ENCODE measurements around the gene CCDC188. TPM values are rescaled to one million over a fixed set of nuclear protein-coding genes. Genes with fewer than 3 reads are reported as not detected.
A peak's percentile ranks its signal among the peaks of the same experiment; 100 is the strongest.

The CCDC188 gene
- total RNA-seq, 1 donor from 2014 or later = 0.11 TPM

DNA sequence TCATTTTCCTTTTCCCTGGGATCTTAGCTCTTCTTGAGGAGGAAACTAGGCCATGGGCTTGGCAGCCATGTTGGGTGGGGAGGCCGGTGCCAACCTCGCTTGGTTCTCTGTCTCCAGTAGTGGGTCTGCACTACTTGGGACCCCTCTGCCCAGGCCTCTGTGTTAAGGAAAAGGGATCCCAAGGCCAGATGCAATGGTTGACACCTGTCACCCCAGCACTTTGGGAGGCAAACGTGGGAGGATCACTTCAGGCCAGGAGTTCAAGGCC, 21.2 kb downstream of the CCDC188 start:
- H3K4me1 Mint-ChIP-seq (ENCODE audit: low read depth) = peaks cover 12% of the 10 kb centered on the region
- intact Hi-C loops (cut with micrococcal nuclease) = loop anchor here (2.0 kb wide), 1 partner anchor 159 kb away; no protein-coding TSS in a partner anchor
- no peak overlapping the region for H3K27ac Mint-ChIP-seq
- no peaks in the 10 kb centered on the region for H3K27me3 Mint-ChIP-seq (ENCODE audit: low read depth)
- H3K9me3 Mint-ChIP-seq = no peaks in the 10 kb centered on the region
- DNase-seq (ENCODE audit: low spot score) = no peak
- H3K4me3 Mint-ChIP-seq (ENCODE audit: low read depth) = peak overlapping the region; percentile 73
- H3K36me3 Mint-ChIP-seq (ENCODE audit: low read depth) = peaks cover 32% of the 10 kb centered on the region

DNA sequence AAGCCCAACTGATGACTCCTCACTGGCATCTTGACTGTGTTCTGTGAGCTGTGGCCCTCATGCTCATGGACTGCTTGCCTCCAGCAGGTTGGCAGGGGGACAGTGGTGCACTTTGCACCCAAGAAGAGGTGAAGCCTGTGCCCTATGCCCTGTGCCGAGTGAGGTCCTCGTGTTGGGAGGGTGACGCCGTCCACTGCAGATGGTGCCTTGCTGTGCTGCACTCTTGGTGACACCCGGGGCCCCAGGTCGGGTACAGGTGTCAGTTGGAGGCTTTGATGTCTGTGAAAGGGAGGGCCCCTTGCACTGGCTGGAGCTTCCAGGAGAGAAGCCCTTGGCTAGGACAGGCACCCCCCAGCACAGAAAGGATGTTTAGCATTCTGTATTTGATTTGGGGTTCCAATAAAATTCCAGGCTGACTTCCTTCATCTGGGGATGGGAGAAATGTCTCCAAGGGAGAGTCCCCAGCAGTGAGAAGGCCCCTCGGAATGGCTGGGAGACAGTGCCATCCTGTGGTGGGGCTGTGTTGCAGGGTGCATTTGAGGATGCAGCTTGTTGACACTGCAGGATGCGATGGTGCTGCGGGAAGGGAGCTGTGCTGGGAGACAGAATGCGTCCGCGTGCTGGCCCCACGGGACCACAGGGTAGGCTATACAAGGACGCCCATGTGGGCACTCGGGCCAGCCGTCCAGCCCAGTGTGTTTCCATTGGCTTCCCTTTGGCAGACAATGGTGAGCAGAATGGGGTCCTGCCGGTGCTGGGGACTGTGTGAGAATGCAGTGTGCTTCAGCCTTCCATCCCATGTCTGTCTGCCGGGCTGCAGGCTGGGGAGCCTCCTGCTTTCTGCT, 21.7 kb downstream of the CCDC188 start:
- peaks cover 12% of the 10 kb centered on the region for H3K4me1 Mint-ChIP-seq (ENCODE audit: low read depth)
- intact Hi-C loops (cut with micrococcal nuclease) = loop anchor here (2.0 kb wide), 1 partner anchor 158 kb away; no protein-coding TSS in a partner anchor

DNA sequence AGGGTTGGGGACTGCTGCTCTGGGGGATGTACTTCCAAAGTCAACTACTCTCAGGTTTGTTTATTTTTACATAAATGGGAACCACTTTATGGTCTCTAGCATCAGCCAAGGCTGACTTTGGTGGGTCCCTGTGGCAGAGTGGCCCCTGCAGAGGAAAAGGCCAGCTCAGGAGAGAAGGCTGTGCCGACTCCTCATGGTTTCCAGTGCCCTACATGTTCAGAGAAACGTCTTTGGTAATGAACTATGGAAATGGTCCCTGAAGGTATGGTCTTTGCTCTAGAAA, 22.3 kb downstream of the CCDC188 start:
- Mint-ChIP-seq H3K27me3 (ENCODE audit: low read depth) (no peaks in the 10 kb centered on the region), H3K4me3 (ENCODE audit: low read depth) (no peak overlapping the region), H3K9me3 (no peaks in the 10 kb centered on the region), H3K36me3 (ENCODE audit: low read depth) (peaks cover 42% of the 10 kb centered on the region), H3K4me1 (ENCODE audit: low read depth) (peaks cover 9% of the 10 kb centered on the region), H3K27ac (peak overlapping the region; percentile 38)
- no peak for DNase-seq (ENCODE audit: low spot score)
- intact Hi-C loops (cut with micrococcal nuclease) = loop anchor here (2.0 kb wide), 1 partner anchor 158 kb away; no protein-coding TSS in a partner anchor

More for the DNA sequence above, 21.7 kb downstream of the CCDC188 start:
- no peak overlapping the region for H3K4me3 Mint-ChIP-seq (ENCODE audit: low read depth)
- no peaks in the 10 kb centered on the region for H3K9me3 Mint-ChIP-seq
- DNase-seq (ENCODE audit: low spot score) = no peak
- H3K27ac Mint-ChIP-seq = peak overlapping the region; percentile 38
- H3K27me3 Mint-ChIP-seq (ENCODE audit: low read depth) = no peaks in the 10 kb centered on the region
- peaks cover 38% of the 10 kb centered on the region for H3K36me3 Mint-ChIP-seq (ENCODE audit: low read depth)

DNA sequence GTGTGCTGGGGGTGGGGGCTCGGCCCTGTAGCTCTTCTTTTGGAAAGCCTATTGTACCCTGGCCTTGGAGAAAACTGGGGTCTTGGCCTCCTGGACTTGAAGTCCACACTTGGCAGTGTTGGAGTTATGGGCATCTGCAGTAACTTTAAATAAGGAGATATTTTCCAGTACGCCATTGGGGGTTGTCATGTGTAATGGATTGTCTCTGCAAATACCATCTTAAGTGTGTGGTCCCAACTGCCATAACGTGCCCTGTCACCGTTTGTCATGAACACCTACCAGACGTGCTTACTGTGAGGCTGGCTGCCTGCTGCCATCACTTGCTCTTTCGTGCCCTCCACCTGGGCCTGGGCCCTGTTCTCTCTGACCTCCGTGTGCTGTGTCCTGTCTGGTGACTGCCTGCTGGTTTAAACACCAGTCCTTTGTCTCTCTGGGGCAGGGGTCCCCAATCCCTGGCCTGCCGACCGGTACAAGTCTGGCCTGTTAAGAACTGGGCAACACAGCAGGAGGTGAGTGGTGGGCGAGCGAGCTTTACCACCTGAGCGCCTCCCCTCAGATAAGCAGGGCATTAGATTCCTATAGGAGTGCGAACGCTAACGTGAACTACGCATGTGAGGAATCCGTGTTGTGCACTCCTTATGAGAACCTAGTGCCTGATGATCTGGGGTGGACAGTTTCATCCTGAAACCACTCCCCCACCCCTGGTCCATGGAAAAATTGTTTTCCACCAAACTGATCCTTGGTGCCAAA, 22.8 kb downstream of the CCDC188 start:
- Mint-ChIP-seq H3K36me3 (ENCODE audit: low read depth) (peaks cover 45% of the 10 kb centered on the region), H3K4me1 (ENCODE audit: low read depth) (peaks cover 8% of the 10 kb centered on the region), H3K27ac (no peak overlapping the region), H3K27me3 (ENCODE audit: low read depth) (no peaks in the 10 kb centered on the region), H3K9me3 (no peaks in the 10 kb centered on the region), H3K4me3 (ENCODE audit: low read depth) (no peak overlapping the region)
- no peak for DNase-seq (ENCODE audit: low spot score)
- intact Hi-C loops (cut with micrococcal nuclease) = loop anchor here (2.0 kb wide), 1 partner anchor 157 kb away; no protein-coding TSS in a partner anchor

DNA sequence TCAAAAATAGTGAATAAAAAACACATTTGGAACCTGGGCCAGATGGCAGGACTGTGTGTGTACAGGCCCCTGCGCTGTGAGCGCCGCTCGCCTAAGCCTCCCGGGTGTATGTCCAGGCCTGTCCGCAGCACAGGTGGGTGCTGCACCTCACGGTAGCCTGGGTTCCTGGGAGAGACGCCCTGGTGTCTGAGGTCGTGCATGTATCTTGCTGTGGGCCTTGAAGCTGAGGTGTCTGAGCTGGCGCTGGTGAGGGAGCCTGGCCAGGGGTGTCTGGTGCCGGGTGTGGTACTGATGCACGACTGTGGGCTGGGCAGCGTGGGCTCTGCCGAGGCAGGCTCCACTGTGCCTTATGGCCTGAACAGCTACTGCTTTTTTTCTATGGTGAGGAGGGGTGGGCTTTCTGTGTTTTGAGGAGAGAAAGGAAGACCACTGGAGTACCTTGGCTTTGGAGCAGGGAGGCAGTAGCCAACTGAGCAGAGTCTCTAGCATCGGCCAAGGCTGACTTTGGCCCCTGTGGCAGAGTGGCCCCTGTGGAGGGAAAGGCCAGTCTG, 23.5 kb downstream of the CCDC188 start:
- peak overlapping the region; percentile 67 for H3K27ac Mint-ChIP-seq
- intact Hi-C loops (cut with micrococcal nuclease) = no loop called here
- DNase-seq (ENCODE audit: low spot score) = no peak
- H3K36me3 Mint-ChIP-seq (ENCODE audit: low read depth) = peaks cover 52% of the 10 kb centered on the region
- no peaks in the 10 kb centered on the region for H3K27me3 Mint-ChIP-seq (ENCODE audit: low read depth)
- H3K4me1 Mint-ChIP-seq (ENCODE audit: low read depth) = peaks cover 6% of the 10 kb centered on the region
- no peaks in the 10 kb centered on the region for H3K9me3 Mint-ChIP-seq
- no peak overlapping the region for H3K4me3 Mint-ChIP-seq (ENCODE audit: low read depth)

DNA sequence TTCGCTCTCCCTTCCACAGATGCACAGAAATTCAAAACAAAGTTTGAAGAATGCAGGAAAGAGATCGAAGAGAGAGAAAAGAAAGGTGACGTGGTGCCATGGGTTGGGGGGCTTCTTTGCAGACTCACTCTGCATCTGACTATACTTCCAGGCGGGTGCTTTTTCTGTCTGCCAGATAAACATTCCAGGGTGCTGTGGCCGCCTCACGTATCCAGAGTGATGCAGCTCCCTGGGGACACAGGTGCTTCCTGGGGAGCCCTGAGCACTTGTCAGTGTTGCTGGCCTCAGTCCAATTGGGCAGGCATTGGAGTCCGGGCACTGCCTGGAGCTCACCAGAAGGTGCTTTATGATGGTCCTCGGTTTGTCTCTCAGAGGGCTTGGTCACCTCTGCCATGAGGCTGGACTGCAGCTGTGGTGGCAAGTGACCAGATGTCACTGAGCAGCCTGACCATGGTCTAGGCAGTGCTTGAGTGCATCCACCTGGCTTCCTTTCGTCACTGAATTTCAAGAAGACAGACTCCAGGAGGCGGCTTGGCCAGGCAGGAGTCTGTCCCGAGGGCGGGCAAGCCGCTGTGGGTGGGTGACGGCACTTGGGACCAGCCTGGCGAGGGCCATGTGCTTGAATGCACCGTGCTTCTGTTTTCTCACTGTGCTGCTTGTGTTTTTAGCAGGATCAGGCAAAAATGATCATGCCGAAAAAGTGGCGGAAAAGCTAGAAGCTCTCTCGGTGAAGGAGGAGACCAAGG, 24.4 kb downstream of the CCDC188 start:
- H3K4me3 Mint-ChIP-seq (ENCODE audit: low read depth) = no peak overlapping the region
- no peaks in the 10 kb centered on the region for H3K9me3 Mint-ChIP-seq
- peaks cover 6% of the 10 kb centered on the region for H3K4me1 Mint-ChIP-seq (ENCODE audit: low read depth)
- no peak for DNase-seq (ENCODE audit: low spot score)
- no peaks in the 10 kb centered on the region for H3K27me3 Mint-ChIP-seq (ENCODE audit: low read depth)
- intact Hi-C loops (cut with micrococcal nuclease) = no loop called here
- peaks cover 61% of the 10 kb centered on the region for H3K36me3 Mint-ChIP-seq (ENCODE audit: low read depth)
- no peak overlapping the region for H3K27ac Mint-ChIP-seq

DNA sequence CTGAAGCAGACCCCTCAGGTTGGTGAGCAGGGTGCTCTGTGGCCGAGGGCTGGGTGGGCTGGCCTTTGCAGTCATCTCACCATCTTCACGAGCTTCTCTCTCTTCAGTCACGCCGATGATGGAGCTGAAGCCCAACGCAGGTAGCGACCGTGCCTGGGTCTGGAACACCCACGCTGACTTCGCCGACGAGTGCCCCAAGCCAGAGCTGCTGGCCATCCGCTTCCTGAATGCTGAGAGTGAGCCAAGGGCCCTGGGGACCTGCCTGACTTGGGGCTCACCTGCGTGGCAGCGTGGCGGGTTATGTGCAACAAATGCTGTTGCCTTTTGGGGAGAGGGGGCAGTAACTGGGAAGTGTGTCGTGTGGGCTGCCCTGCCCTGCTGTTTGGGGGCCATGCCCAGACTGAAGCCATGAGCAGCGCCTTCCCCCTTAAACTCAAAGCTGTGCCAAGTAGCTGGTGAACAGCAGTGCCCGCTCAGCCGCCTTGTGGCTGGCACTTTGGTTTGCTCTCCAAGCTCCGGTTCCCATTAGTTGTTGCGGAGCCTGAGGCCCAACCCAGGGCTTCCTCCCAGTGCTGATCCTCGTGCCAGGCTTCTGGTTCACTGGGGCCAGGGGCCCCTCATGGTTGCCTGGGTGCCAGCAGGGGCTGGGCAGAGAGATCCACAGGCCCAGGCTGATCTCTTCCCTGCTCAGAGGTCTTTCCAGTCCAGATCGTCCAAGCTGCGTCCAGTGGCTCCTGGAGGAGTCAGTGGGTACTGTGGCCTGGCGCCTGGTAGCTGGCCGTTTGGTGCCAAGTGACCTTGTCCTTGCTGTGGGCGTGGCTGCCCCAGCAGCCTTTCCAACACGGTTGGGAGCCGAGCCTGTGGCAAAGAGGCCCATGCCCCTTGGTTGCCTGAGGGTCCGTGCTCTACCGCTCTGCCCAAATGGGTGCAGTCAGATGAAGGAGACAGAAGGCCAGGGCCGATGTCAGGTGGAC, 25.4 kb downstream of the CCDC188 start:
- intact Hi-C loops (cut with micrococcal nuclease) = no loop called here
- no peaks in the 10 kb centered on the region for H3K9me3 Mint-ChIP-seq
- peaks cover 6% of the 10 kb centered on the region for H3K4me1 Mint-ChIP-seq (ENCODE audit: low read depth)

DNA sequence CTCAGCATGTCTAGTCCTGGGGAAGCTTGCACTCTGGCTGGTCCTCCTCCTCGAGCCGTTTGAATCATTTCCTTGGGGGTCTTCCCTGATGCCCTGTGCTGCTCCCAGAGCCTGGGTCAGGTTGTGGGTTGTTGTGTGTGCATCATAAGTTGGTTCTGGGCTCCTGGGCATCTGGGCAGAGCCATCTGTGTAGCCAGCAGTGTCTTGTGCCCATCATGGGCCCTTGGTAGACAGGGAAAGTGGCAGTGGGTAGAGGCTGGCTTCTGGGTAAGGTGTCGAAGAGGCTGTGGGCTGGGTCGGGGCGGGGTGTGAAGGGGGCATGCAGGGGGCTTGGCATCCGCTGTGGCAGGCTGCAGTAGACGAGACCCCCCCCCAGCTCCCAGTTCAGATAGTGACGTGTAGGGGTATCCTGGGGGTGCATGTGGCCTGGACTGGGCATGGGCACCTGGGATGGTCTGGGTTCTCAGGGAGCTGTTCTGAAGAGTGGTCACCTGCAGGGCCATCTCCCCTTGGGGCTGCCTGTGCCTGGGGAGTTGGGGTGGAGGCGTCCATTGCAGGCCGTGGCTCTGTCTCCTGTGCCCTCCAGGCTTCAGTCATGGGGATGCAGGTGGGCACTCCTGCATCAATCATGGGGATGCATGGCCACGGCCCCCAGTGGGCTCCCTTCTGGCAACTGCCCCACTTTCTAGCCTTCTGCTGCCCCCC, 26.6 kb downstream of the CCDC188 start:
- intact Hi-C loops (cut with micrococcal nuclease) = no loop called here
- no peak overlapping the region for H3K27ac Mint-ChIP-seq
- no peaks in the 10 kb centered on the region for H3K27me3 Mint-ChIP-seq (ENCODE audit: low read depth)
- DNase-seq (ENCODE audit: low spot score) = no peak
- H3K36me3 Mint-ChIP-seq (ENCODE audit: low read depth) = peaks cover 83% of the 10 kb centered on the region
- no peaks in the 10 kb centered on the region for H3K9me3 Mint-ChIP-seq
- H3K4me3 Mint-ChIP-seq (ENCODE audit: low read depth) = no peak overlapping the region
- H3K4me1 Mint-ChIP-seq (ENCODE audit: low read depth) = peaks cover 10% of the 10 kb centered on the region

More for the DNA sequence above, 25.4 kb downstream of the CCDC188 start:
- peaks cover 71% of the 10 kb centered on the region for H3K36me3 Mint-ChIP-seq (ENCODE audit: low read depth)
- DNase-seq (ENCODE audit: low spot score) = no peak
- no peak overlapping the region for H3K27ac Mint-ChIP-seq
- H3K27me3 Mint-ChIP-seq (ENCODE audit: low read depth) = no peaks in the 10 kb centered on the region
- no peak overlapping the region for H3K4me3 Mint-ChIP-seq (ENCODE audit: low read depth)

DNA sequence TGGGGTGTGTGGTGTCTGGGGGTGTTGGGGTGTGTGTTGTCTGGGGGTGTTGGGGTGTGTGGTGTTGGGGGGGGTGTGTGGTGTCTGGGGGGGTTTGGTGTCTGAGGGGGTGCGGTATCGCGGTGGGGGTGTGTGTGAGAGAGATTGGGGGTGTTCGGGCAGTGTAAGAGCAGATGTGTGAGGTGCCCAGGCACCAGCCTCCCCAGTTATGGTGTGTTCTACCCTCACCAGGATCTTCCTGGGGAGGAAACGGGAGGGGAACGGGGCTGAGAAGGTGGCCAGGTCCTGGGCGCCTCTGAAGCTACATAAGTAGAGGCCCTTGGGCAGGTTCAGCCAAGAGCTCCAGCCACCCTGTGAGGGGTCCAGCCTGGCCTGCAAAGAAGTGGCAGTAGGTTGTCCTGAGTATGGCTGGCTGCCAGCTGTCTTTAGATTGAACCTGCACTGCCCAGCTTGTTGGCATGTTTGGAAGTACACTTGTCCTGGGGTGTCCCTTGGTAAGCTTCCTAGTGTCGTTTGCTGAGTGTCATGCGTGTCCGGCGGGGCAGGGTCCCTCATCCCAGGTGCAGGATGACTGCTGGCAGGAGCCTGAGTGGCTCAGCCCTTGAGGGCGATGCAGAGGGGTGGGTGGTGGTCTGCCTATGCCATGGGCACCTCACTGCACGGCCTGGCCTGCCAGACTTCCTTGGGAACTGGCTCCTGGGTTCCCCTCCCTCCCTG, 27.3 kb downstream of the CCDC188 start:
- Mint-ChIP-seq H3K4me3 (ENCODE audit: low read depth) (no peak overlapping the region), H3K9me3 (no peaks in the 10 kb centered on the region), H3K27me3 (ENCODE audit: low read depth) (no peaks in the 10 kb centered on the region), H3K4me1 (ENCODE audit: low read depth) (peaks cover 9% of the 10 kb centered on the region), H3K36me3 (ENCODE audit: low read depth) (peaks cover 90% of the 10 kb centered on the region), H3K27ac (no peak overlapping the region)
- intact Hi-C loops (cut with micrococcal nuclease) = no loop called here
- no peak for DNase-seq (ENCODE audit: low spot score)

DNA sequence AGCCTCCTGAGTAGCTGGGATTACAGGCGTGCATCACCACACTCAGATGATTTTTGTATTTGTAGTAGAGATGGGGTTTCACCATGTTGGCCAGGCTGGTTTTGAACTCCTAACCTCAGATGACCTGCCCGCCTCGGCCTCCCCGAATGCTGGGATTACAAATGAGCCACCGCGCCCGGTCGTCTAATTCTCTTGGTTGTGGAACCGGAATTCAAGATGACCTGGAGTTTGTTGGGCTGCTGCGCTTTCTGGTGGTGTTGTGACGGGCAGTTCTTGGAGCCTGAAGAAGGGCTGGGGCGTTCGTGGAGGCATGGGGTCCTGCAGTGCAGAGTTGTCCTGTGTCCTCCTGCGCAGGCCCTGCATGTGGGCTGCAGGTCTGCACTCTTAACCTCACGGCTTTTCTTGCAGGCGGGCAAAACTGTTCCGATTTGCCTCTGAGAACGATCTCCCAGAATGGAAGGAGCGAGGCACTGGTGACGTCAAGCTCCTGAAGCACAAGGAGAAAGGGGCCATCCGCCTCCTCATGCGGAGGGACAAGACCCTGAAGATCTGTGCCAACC, 28.9 kb downstream of the CCDC188 start:
- Mint-ChIP-seq H3K4me1 (ENCODE audit: low read depth) (peaks cover 10% of the 10 kb centered on the region), H3K27ac (no peak overlapping the region), H3K27me3 (ENCODE audit: low read depth) (no peaks in the 10 kb centered on the region), H3K36me3 (ENCODE audit: low read depth) (peaks cover 88% of the 10 kb centered on the region), H3K9me3 (no peaks in the 10 kb centered on the region), H3K4me3 (ENCODE audit: low read depth) (no peak overlapping the region)
- intact Hi-C loops (cut with micrococcal nuclease) = no loop called here
- no peak for DNase-seq (ENCODE audit: low spot score)

Measured in activated T-helper 2 cell treated with anti-CD3 and anti-CD28 coated beads, Interferon-gamma antibody, Interleukin-2, Interleukin-4, amounts not matched to agents 10 μg/mL and 5 μg/mL and 100 μg/mL, durations not matched to agents 14 hours and 24 hours and 36 hours (primary cell).